Cardiac muscle cell (in vitro differentiated cells and primary cell): ENCODE measurements around the gene SCGB1A1. TPM values are rescaled to one million over a fixed set of nuclear protein-coding genes. Genes with fewer than 3 reads are reported as not detected.
A peak's percentile ranks its signal among the peaks of the same experiment; 100 is the strongest.

Experiments used
- DNase-seq, 2 donors: peaks; one replicate each; pipeline versions ENCODE4 v3.0.0 to v3.0.0-alpha.2; 2010 to 2017; ENCODE audit warnings: low read depth in 1 of 2, low spot score in 1 of 2
- H3K27ac ChIP-seq: fragments of 200-600 bp; sonication (generic); 2 replicates; pipeline ENCODE4 v1.5.1; 2016
- H3K27me3 ChIP-seq: fragments of 200-600 bp; sonication (generic); 2 replicates; pipeline ENCODE4 v1.6.0; 2016; ENCODE audit warnings: control low read depth
- H3K36me3 ChIP-seq: fragments of 200-600 bp; sonication (generic); 2 replicates; pipeline ENCODE4 v1.5.1; 2016; ENCODE audit warnings: control low read depth
- H3K4me1 ChIP-seq: fragments of 200-600 bp; sonication (generic); 2 replicates; pipeline ENCODE4 v1.8.1; 2017; ENCODE audit warnings: low read depth, mild to moderate bottlenecking, mixed run types
- H3K4me3 ChIP-seq: fragments of 200-600 bp; sonication (generic); 2 replicates; pipeline ENCODE4 v1.5.1; 2016; ENCODE audit warnings: mild to moderate bottlenecking
- H3K9me3 ChIP-seq: fragments of 200-600 bp; sonication (generic); 2 replicates; pipeline ENCODE4 v1.5.1; 2017; ENCODE audit warnings: low read depth, mild to moderate bottlenecking, control low read depth
- polyA plus RNA-seq: library from polyadenylated mRNA; unstranded; fragments of >200 nt; fragmentation: Nextera tagmentation; extraction: Ambion mirVana; gene quantifications from 2 replicates; pipeline ENCODE4 v1.2.1, GENCODE V29; 2016
- total RNA-seq: library from RNA; depleted of rRNA; stranded (reverse); fragments of >200 nt; gene quantifications from 2 replicates; pipeline ENCODE4 v1.2.3, GENCODE V29; 2016
- TF ChIP-seq, protein P1 (sequence below): IDR thresholded peaks from 2 replicates; pipeline ENCODE4 v1.5.1; 2012; ENCODE audit warnings: low read depth, mild to moderate bottlenecking, low read length

SCGB1A1 gene
- total and polyA plus RNA-seq, 2 experiments from 2014 or later = not detected

DNA sequence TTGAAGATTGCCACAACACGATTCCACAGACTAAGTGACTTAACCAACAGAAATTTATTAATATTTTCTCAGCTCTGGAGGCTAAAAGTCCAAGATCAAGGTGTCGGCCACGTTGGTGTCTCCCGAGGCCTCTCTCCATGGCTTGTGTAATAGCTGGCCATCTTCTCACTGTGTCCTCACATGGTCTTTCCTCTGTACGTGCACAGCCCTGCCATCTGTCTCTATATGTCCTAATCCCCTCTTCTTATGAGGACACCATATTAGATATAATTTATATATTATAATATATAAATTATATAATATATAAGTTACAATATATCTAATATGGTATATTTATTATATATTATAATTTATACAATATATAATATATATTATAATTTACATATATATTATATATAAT, 25.1 kb upstream of the SCGB1A1 start:
- Histone ChIP-seq H3K36me3 (no peaks in the 10 kb centered on the region), H3K27ac (no peak overlapping the region), H3K9me3 (no peaks in the 10 kb centered on the region), H3K4me1 (peaks cover 20% of the 10 kb centered on the region), H3K27me3 (no peaks in the 10 kb centered on the region), H3K4me3 (no peak overlapping the region)
- DNase-seq = no peak
- TF ChIP-seq, protein P1, sequence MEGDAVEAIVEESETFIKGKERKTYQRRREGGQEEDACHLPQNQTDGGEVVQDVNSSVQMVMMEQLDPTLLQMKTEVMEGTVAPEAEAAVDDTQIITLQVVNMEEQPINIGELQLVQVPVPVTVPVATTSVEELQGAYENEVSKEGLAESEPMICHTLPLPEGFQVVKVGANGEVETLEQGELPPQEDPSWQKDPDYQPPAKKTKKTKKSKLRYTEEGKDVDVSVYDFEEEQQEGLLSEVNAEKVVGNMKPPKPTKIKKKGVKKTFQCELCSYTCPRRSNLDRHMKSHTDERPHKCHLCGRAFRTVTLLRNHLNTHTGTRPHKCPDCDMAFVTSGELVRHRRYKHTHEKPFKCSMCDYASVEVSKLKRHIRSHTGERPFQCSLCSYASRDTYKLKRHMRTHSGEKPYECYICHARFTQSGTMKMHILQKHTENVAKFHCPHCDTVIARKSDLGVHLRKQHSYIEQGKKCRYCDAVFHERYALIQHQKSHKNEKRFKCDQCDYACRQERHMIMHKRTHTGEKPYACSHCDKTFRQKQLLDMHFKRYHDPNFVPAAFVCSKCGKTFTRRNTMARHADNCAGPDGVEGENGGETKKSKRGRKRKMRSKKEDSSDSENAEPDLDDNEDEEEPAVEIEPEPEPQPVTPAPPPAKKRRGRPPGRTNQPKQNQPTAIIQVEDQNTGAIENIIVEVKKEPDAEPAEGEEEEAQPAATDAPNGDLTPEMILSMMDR = no peak

DNA sequence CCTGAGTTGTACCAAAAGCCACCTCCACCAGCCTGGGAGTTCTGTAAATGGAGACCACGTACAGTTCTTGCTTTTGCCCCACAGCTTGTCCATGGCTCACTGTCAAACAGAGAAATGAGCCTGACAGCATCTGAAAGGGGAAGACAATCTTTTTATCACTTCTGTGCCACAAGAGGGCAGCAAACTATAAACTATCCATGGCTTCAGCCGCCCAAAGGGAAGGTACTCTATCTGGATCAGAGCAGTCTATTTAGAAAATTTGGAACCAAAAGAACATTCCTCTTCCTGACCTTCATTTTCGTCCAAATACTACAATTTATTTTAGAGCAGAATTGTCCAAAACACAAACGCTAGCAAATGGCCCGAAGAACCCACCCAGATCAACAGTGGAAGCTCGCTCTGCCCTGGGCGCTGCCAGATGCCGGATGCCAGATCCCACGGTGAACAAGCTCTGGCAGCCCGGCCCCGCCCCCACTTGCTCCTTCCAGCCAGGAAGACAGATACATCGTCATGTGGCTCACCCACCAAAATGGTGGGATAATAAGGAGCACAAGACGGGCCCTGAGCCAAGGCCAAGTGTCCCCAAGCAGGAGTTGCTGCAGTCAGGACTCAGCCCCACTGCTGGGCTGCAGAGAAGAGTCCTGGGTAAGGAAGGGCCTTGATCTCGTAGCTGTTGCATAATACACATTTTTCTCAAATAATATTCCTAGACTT, 23.9 kb upstream of the SCGB1A1 start:
- peak; percentile 83 to 90 for DNase-seq
- H3K4me1 ChIP-seq = peaks cover 22% of the 10 kb centered on the region
- TF ChIP-seq, protein P1 = peak; percentile 59
- peak overlapping the region; percentile 4 for H3K4me3 ChIP-seq
- H3K9me3 ChIP-seq = no peaks in the 10 kb centered on the region
- H3K36me3 ChIP-seq = no peaks in the 10 kb centered on the region
- H3K27me3 ChIP-seq = no peaks in the 10 kb centered on the region
- H3K27ac ChIP-seq = no peak overlapping the region

DNA sequence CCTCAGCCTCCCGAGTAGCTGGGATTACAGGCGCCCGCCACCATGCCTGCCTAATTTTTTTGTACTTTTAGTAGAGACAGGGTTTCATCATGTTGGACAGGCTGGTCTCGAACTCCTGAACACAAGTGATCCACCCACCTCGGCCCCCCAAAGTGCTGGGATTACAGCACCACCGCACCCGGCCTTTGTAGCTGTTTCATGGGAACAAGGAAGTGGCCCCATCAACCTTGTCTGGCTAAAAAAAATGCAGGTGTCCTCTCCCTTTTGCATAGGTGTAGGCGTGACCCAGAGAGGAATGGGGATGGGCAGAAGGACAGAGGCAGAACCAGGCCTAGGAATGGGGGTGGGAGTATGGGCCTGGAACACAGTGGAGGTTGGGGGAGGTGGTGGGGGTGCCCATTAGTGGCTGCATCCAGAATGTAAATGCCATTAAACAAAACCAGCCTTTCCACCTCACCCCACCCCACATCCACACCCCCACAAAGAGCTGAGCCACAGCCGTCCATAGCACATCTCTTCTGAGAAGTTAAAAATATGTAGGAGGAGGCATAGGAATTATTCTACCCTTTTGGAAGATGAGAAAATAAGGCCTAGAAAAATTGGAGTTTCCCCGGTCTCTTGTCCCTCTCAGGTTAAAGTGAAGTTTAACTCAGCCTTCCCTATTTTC, 22.8 kb upstream of the SCGB1A1 start:
- no peaks in the 10 kb centered on the region for H3K36me3 ChIP-seq
- H3K4me3 ChIP-seq = no peak overlapping the region
- H3K4me1 ChIP-seq = peaks cover 22% of the 10 kb centered on the region
- H3K27ac ChIP-seq = peak overlapping the region; percentile 58
- no peaks in the 10 kb centered on the region for H3K27me3 ChIP-seq
- DNase-seq = no peak
- H3K9me3 ChIP-seq = no peaks in the 10 kb centered on the region
- TF ChIP-seq, protein P1 = no peak

DNA sequence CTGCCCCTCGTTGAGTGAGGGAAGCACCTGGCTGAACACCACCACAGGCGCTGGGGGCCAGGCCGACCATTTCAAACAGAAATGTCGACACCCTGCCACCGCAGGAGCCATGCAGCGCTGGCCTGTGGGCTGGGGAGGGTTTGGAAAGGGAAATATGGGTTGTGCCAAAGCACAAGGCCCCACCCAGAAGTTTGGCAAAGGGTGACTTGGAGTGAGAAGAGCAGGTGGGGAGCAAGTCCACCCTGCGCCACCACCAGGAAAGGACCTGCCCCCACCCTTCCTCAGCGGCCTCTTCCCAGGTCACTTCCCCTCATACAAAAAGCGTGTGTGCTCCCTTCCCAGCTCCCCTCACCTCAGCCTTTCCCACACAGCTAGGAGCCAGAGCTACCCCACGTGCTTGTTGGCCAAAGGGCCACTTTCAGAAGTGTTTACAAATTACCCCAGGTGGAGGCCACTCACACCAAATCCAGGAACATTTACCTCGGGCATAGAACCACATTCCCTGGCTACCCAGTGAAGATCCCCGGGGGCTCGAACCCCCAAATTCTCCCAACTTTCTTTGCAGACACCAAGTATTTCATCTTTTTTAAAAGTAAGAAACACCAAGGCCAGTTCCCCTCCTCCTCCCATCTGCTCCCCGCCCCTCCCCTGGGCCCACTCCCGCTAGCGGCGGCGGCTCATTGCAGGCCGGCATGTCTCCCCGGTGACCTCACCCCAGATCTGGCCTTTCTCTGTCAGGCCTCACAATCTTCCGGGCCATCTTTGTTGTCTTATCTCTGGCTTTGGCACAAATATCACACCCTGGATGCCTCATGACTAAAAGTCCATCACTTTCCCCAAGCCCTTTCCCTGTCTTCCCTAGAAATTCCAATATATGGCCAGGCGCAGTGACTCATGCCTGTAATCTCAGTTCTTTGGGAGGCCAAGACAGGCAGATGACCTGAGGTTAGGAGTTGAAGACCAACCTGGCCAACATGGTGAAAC, 20.5 kb upstream of the SCGB1A1 start:
- H3K9me3 ChIP-seq = no peaks in the 10 kb centered on the region
- H3K27me3 ChIP-seq = no peaks in the 10 kb centered on the region
- H3K4me3 ChIP-seq = no peak overlapping the region
- TF ChIP-seq, protein P1 = no peak
- no peaks in the 10 kb centered on the region for H3K36me3 ChIP-seq
- peaks cover 22% of the 10 kb centered on the region for H3K4me1 ChIP-seq
- peak in 1 of 2 donors; percentile 62 for DNase-seq
- no peak overlapping the region for H3K27ac ChIP-seq

DNA sequence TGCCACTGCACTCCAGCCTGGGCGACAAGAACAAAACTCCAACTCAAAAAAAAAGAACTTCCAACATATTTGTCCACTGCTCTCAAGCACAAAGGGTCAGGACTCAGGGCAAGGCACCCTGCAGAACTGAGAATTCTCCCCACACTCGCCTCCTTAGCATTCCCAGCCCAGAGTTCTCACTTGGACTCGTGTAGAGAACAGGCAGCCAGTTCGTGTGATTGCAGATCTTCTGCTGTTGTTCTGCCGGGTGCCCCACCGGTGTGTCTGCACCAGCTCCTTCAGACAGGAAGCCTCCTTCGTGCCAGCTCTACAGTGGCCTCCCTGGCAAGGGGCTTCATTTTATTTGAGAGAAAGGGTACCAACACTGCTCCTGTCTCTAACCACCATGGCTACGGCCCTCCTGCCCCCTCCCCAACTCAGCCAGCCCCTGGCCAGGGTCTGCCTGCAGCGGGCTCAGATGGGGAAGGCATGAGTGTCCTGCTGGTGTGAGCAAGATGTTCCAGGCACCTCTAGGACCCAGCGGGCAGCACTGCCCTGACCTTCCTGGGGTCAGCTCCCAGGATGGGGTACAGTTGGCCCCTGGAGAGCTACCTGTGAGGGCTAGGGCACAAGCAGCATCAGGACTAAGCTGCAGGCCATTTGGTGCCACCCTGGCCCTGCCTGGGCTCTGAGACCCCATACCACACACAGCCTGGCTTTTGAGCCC, 19.5 kb upstream of the SCGB1A1 start:
- H3K9me3 ChIP-seq = no peaks in the 10 kb centered on the region
- TF ChIP-seq, protein P1 = no peak
- DNase-seq = peak in 1 of 2 donors; percentile 50
- peaks cover 22% of the 10 kb centered on the region for H3K4me1 ChIP-seq
- no peaks in the 10 kb centered on the region for H3K36me3 ChIP-seq
- no peak overlapping the region for H3K27ac ChIP-seq
- no peak overlapping the region for H3K4me3 ChIP-seq
- H3K27me3 ChIP-seq = no peaks in the 10 kb centered on the region
